Sigmoid colon (tissue), 7 donors: ENCODE measurements around the gene KIF26B. TPM values are rescaled to one million over a fixed set of nuclear protein-coding genes. Genes with fewer than 3 reads are reported as not detected.
A peak's percentile ranks its signal among the peaks of the same experiment; 100 is the strongest.

Experiments used
- DNase-seq: peaks from one replicate; pipeline ENCODE4 v3.0.0-alpha.2; 2019
- H3K27ac ChIP-seq, 4 donors: fragments of 200-600 bp; sonication (generic); one replicate each; pipeline ENCODE4 v1.5.1; 2016 to 2019; ENCODE audit warnings: mild to moderate bottlenecking in 1 of 4
- H3K27me3 ChIP-seq, 3 donors: fragments of 200-600 bp; sonication (generic); one replicate each; pipeline ENCODE4 v1.5.1; 2019; ENCODE audit warnings: mild to moderate bottlenecking in 1 of 3
- H3K36me3 ChIP-seq, 4 donors: fragments of 200-600 bp; sonication (generic); one replicate each; pipeline ENCODE4 v1.5.1; 2016 to 2019
- H3K4me1 ChIP-seq, 4 donors: fragments of 200-600 bp; sonication (generic); one replicate each; pipeline ENCODE4 v1.5.1; 2017 to 2019
- H3K4me3 ChIP-seq, 4 donors: fragments of 200-600 bp; sonication (generic); one replicate each; pipeline ENCODE4 v1.5.1; 2017 to 2019; ENCODE audit warnings: mild to moderate bottlenecking in 2 of 4, moderate library complexity in 1 of 4
- H3K9me3 ChIP-seq, 4 donors: fragments of 200-600 bp in 3 of 4; sonication (generic) in 3 of 4; one replicate each; pipeline versions ENCODE4 v1.5.1 to v1.6.1; 2013 to 2019
- EP300 ChIP-seq, 4 donors: sonication (generic); formaldehyde crosslinking; IDR thresholded peaks; one replicate each; pipeline ENCODE4 v1.6.1; 2017; ENCODE audit warnings: antibody characterized with exemption in 4 of 4
- POLR2A ChIP-seq, 2 donors: fragments of 450-650 bp; IDR thresholded peaks; one replicate each; pipeline ENCODE4 v1.6.1; 2016; ENCODE audit warnings: antibody characterized with exemption in 2 of 2, mild to moderate bottlenecking in 2 of 2, moderate library complexity in 2 of 2
- POLR2AphosphoS5 ChIP-seq, 4 donors: sonication (generic); formaldehyde crosslinking; IDR thresholded peaks; one replicate each; pipeline ENCODE4 v1.6.1; 2017; ENCODE audit warnings: antibody characterized with exemption in 4 of 4
- WGBS, 2 donors: extraction: QIAGEN DNeasy Blood & Tissue Kit; methylation state at CpG; one replicate each; pipeline ENCODE4 v1.1.7; 2013; 5-methylcytosine and 5-hydroxymethylcytosine counted together
- intact Hi-C: fragments of 100-400 bp; cut with DNase I; formaldehyde crosslinking; loops from one replicate; pipeline ENCODE4 v1.15.1; 2023
- polyA plus RNA-seq, 3 donors: library from polyadenylated mRNA; stranded (reverse); fragments of 200-250 nt; gene quantifications; one replicate each; pipeline ENCODE4 v1.2.3, GENCODE V29; 2013
- total RNA-seq, 4 donors: library from RNA; depleted of rRNA; stranded (reverse); fragments of >200 nt; gene quantifications; one replicate each; pipeline ENCODE4 v1.1.0, GENCODE V29; 2016
- TF ChIP-seq, protein P1 (sequence below), 4 experiments: fragments of 450-650 bp in 3 of 4; fragments of 200-600 bp in 1 of 4; IDR thresholded peaks; one replicate each; pipeline ENCODE4 v1.5.1; 2016 to 2019; ENCODE audit warnings: antibody characterized with exemption in 4 of 4, mild to moderate bottlenecking in 3 of 4, moderate library complexity in 2 of 4
- donor health status: healthy with polysubstance abuse.
- donor health status: Bipolar disorder and iron deficiency.
- donor health status: healthy.

The KIF26B gene
- total and polyA plus RNA-seq, 7 donors: under 0.01 to 5.5 (median 1.4) TPM; not detected in 1

GRCh38 chr1:245448531-245448930 lies 293.7 kb downstream of the KIF26B start:
- DNase-seq: no peak
- no peaks in the 10 kb centered on the region for H3K9me3 ChIP-seq
- WGBS, 2 donors: 76 to 81% methylated on average over 1 of the region's 1 CpG
- intact Hi-C loops: no loop called here
- no peaks in the 10 kb centered on the region for H3K27me3 ChIP-seq
- H3K4me3 ChIP-seq: peak overlapping the region in 2 of 4 donors; percentile 15 to 22
- TF ChIP-seq, protein P1, sequence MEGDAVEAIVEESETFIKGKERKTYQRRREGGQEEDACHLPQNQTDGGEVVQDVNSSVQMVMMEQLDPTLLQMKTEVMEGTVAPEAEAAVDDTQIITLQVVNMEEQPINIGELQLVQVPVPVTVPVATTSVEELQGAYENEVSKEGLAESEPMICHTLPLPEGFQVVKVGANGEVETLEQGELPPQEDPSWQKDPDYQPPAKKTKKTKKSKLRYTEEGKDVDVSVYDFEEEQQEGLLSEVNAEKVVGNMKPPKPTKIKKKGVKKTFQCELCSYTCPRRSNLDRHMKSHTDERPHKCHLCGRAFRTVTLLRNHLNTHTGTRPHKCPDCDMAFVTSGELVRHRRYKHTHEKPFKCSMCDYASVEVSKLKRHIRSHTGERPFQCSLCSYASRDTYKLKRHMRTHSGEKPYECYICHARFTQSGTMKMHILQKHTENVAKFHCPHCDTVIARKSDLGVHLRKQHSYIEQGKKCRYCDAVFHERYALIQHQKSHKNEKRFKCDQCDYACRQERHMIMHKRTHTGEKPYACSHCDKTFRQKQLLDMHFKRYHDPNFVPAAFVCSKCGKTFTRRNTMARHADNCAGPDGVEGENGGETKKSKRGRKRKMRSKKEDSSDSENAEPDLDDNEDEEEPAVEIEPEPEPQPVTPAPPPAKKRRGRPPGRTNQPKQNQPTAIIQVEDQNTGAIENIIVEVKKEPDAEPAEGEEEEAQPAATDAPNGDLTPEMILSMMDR (IDR thresholded peaks at IDR 0.05): no peak
- peaks cover 0 to 21% (median 13%) of the 10 kb centered on the region in 4 donors for H3K4me1 ChIP-seq
- no peaks in the 10 kb centered on the region for H3K36me3 ChIP-seq
- peak overlapping the region in 1 of 4 donors; percentile 43 for H3K27ac ChIP-seq

DNA sequence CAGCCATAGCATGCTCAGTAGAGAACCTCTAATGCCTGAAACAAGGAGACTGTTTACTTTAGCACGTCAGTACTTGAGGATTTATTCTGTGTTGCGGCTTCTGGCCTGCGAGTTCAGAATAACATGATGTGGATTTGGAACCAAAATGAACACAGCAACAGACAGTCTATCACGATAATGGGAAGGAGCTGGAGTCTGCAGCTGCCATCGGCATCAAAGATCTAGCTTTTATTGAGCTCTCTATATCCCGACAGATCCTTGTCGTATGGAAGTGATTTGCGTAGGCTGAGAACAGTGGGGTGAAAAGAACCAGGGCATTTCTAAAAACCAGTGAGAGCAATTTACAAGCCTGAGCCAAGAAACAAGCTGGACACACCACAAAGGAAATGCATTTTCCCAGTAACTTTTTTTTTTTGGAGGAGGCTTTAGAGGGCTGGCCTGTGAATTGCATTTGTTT lies 294.2 kb downstream of the KIF26B start:
- intact Hi-C loops: no loop called here
- DNase-seq: no peak
- peaks cover 0 to 21% (median 13%) of the 10 kb centered on the region in 4 donors for H3K4me1 ChIP-seq
- peak overlapping the region in 2 of 4 donors; percentile 43 to 44 for H3K27ac ChIP-seq
- peak overlapping the region in 2 of 4 donors; percentile 15 to 22 for H3K4me3 ChIP-seq
- WGBS, 2 donors: 60 to 70% methylated on average over 8 of the region's 8 CpGs
- H3K9me3 ChIP-seq: no peaks in the 10 kb centered on the region
- no peaks in the 10 kb centered on the region for H3K36me3 ChIP-seq
- TF ChIP-seq POLR2AphosphoS5 (IDR thresholded peaks at IDR 0.05): peak in 3 of 4 donors; percentile 29 to 47 (median 34)
- TF ChIP-seq EP300 (IDR thresholded peaks at IDR 0.05): no peak
- H3K27me3 ChIP-seq: no peaks in the 10 kb centered on the region

- H3K27me3 ChIP-seq: no peaks in the 10 kb centered on the region
- TF ChIP-seq EP300 (IDR thresholded peaks at IDR 0.05) (no peak), POLR2A (IDR thresholded peaks at IDR 0.05) (no peak), POLR2AphosphoS5 (IDR thresholded peaks at IDR 0.05) (no peak)
- TF ChIP-seq, protein P1 (IDR thresholded peaks at IDR 0.05): no peak
- H3K27ac ChIP-seq: no peak overlapping the region
- 54 to 87% methylated on average over 4 of the region's 4 CpGs for WGBS, 2 donors
- H3K4me1 ChIP-seq: peaks cover 0 to 12% (median 10%) of the 10 kb centered on the region in 4 donors
- no peak for DNase-seq
- H3K4me3 ChIP-seq: no peak overlapping the region
- H3K9me3 ChIP-seq: no peaks in the 10 kb centered on the region
- H3K36me3 ChIP-seq: no peaks in the 10 kb centered on the region
- intact Hi-C loops: no loop called here
These were observed 298.8 kb downstream of the KIF26B start for GRCh38 chr1:245453541-245453940.

DNA sequence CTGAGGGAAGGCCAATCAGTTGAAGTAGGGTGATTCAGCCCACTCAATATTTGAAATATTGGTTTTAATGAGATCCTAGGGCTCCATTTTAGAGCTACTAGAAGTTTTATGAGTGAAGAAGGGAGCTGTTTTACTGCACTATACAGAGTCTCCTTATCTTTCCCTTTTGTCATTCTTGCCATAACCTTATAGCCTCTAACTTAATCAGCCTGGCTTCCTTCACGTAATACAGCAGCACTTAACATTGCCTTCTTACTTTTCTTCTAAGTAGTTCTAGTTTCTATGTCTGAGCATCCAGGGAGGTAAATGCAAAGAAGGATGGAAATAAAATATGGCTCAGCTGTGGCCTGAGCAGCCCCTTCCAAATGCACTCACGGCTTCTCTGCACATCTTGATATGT lies 299.3 kb downstream of the KIF26B start:
- H3K27ac ChIP-seq: no peak overlapping the region
- H3K4me3 ChIP-seq: no peak overlapping the region
- no peak for DNase-seq
- whole genome bisulfite sequencing, 2 donors: 70 to 86% methylated on average over 2 of the region's 2 CpGs
- no peaks in the 10 kb centered on the region for H3K36me3 ChIP-seq
- TF ChIP-seq, protein P1 (IDR thresholded peaks at IDR 0.05): no peak
- TF ChIP-seq POLR2A (IDR thresholded peaks at IDR 0.05): no peak
- no peak for TF ChIP-seq POLR2AphosphoS5 (IDR thresholded peaks at IDR 0.05)
- intact Hi-C loops: no loop called here
- H3K27me3 ChIP-seq: no peaks in the 10 kb centered on the region
- H3K4me1 ChIP-seq: peaks cover 0 to 7% (median 5%) of the 10 kb centered on the region in 4 donors
- no peaks in the 10 kb centered on the region for H3K9me3 ChIP-seq

DNA sequence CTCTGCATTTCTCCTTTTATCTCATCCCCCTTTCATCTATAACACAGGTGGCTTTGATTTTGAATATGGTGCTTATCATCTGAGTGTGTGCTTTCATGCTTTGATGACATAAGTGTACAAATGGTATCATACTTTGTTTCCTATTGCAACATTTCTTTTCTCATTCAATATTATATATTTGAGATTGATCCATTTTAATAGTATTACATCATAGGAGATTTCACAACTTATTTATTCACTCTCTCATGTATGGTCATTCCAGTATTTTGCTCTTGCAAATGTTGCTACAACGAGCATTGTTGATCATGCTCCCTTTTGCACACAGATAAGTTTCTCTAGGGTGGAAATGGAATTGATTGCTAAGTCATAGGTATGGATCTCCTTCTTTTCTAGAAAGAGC lies 302.8 kb downstream of the KIF26B start:
- no peaks in the 10 kb centered on the region for H3K4me1 ChIP-seq
- TF ChIP-seq, protein P1 (IDR thresholded peaks at IDR 0.05): no peak
- TF ChIP-seq POLR2A (IDR thresholded peaks at IDR 0.05): no peak
- H3K36me3 ChIP-seq: no peaks in the 10 kb centered on the region
- DNase-seq: no peak
- 68 to 83% methylated on average over 1 of the region's 1 CpG for WGBS, 2 donors
- H3K9me3 ChIP-seq: no peaks in the 10 kb centered on the region
- no peak overlapping the region for H3K27ac ChIP-seq
- no peak overlapping the region for H3K4me3 ChIP-seq
- intact Hi-C loops: no loop called here
- H3K27me3 ChIP-seq: no peaks in the 10 kb centered on the region
